Mononuclear cell (primary cell): Measurements from ENCODE around the gene FARS2. TPM values are rescaled to one million over a fixed set of nuclear protein-coding genes. Genes with fewer than 3 reads are reported as not detected.

ENCODE experiments used
- H3K27me3 ChIP-seq: 2 replicates; pipeline ENCODE4 v1.6.0; 2011; ENCODE audit warnings: low read length, control low read depth; ENCODE audit not compliant: insufficient read depth
- H3K4me1 ChIP-seq: 2 replicates; pipeline ENCODE4 v1.5.1; 2011; ENCODE audit warnings: mild to moderate bottlenecking, low read length, control low read depth; ENCODE audit not compliant: insufficient read depth
- H3K4me3 ChIP-seq: 2 replicates; pipeline ENCODE4 v1.5.1; 2011; ENCODE audit warnings: mild to moderate bottlenecking, low read length, moderate library complexity
- H3K9me3 ChIP-seq: 2 replicates; pipeline ENCODE4 v1.5.1; 2011; ENCODE audit warnings: low read depth, mild to moderate bottlenecking, control low read depth, low read length
- total RNA-seq: library from RNA; depleted of rRNA; stranded (reverse); fragments of >200 nt; gene quantifications from one replicate; pipeline ENCODE4 v1.2.3, GENCODE V29; 2012

FARS2 gene
- total RNA-seq, 1 donor: 13.5 TPM

DNA sequence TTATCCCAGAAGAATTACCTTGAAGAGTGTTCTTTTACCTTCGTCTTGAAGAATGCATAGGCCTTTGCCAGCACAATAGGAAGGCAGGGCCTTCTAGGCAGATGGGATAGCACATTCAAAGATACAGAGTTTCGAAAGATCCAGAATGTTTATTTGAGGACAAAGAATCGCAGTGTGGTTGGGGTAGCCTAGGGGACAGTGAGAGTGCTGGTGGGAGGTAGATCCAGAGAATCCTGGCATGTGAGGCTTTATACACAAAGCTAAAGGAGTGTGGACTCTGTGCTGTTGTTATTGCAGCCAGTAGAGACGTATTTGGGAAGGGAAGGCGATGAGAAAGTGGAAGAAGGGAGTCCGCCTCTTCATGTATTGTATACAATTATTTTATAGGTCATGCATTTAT, 186.6 kb downstream of the FARS2 start:
- no peak overlapping the region for H3K4me3 ChIP-seq
- H3K9me3 ChIP-seq: no peaks in the 10 kb centered on the region
- no peaks in the 10 kb centered on the region for H3K4me1 ChIP-seq
- no peaks in the 10 kb centered on the region for H3K27me3 ChIP-seq

DNA sequence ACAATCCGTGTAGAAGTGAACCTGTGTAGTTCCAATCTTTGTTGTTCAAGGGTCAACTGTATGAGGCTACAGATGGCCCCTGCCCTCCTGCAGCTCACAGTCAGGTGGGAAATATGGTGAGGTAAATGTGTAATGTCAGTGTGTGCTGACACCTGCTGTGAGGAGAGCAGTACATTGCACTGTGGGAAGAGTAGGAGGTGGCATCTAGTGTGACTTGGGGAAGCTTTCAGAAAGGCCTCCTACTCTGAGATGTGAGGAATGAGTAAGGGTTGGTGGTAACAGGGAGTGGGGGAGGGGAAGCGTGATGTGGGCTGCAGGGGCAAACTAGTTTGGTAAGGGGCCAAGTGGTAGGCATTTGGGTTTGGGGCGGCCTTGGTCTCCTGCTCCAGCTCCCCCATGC, 188.8 kb downstream of the FARS2 start:
- H3K9me3 ChIP-seq: no peaks in the 10 kb centered on the region
- H3K4me1 ChIP-seq: no peaks in the 10 kb centered on the region
- H3K4me3 ChIP-seq: no peak overlapping the region
- no peaks in the 10 kb centered on the region for H3K27me3 ChIP-seq

DNA sequence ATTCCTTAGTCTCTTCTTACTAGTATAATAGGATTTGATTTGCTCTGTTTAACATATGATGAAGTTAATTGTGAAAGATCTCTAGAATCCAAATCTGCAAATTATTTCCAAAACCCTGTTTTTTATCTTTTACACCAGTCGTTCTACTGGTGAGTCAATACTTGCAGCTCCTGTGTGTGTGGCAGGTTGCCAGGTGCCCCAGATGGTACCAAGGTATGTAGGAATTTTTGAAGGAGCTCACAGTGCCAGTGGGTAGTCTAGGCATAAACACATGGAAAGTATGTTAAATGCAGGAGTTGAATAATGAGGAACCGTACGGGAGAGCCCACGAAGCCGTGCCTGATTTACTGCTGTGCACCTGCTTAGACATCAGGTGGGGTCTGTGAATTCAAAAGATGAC, 192.2 kb downstream of the FARS2 start:
- H3K27me3 ChIP-seq: no peaks in the 10 kb centered on the region
- H3K4me3 ChIP-seq: no peak overlapping the region
- no peaks in the 10 kb centered on the region for H3K4me1 ChIP-seq
- H3K9me3 ChIP-seq: no peaks in the 10 kb centered on the region

DNA sequence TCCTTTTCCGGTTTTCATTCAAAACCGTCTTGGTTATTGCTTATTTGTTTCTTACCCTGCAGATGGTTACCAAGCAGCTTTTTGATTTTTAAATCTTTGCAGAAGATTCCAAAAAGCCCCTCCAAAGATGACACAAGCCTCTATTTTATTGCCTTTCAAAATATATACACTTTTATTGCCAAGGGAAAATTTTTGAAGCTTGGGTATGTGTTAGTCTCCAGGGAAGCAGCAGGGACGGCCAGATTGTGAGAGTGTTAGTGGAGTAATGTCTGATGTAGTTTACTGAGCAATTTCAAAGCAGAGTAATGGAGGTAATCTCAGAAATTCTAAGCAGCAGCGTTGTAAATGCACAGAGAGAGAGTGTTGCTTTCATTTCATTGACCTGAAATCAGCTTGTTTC, 193.8 kb downstream of the FARS2 start:
- no peaks in the 10 kb centered on the region for H3K9me3 ChIP-seq
- no peaks in the 10 kb centered on the region for H3K4me1 ChIP-seq
- no peak overlapping the region for H3K4me3 ChIP-seq
- H3K27me3 ChIP-seq: no peaks in the 10 kb centered on the region

DNA sequence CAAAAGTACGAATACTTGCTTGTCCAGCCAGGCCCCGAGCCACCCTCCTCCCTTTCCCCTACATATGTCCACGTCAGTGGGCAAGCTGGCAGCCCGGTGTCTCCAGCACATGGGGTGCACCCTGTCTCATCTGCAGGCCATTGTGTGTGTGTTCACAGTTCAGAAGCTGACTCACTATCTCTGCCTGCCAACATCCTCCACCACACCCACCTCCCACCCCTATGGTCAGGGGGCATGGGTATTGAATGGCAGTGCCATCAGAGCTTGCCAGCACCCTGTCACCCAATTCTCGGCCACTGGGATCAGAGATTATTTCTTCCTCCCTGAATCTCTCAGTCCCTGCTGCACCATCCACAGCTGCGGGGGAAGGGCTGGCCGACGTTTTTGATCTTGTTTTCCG, 195.7 kb downstream of the FARS2 start:
- H3K9me3 ChIP-seq: no peaks in the 10 kb centered on the region
- no peaks in the 10 kb centered on the region for H3K4me1 ChIP-seq
- no peaks in the 10 kb centered on the region for H3K27me3 ChIP-seq

GRCh38 chr6:5457983-5458683, 196.8 kb downstream of the FARS2 start:
- H3K9me3 ChIP-seq: no peaks in the 10 kb centered on the region
- no peak overlapping the region for H3K4me3 ChIP-seq
- H3K4me1 ChIP-seq: no peaks in the 10 kb centered on the region
- no peaks in the 10 kb centered on the region for H3K27me3 ChIP-seq

More for the DNA sequence above, 195.7 kb downstream of the FARS2 start:
- no peak overlapping the region for H3K4me3 ChIP-seq

DNA sequence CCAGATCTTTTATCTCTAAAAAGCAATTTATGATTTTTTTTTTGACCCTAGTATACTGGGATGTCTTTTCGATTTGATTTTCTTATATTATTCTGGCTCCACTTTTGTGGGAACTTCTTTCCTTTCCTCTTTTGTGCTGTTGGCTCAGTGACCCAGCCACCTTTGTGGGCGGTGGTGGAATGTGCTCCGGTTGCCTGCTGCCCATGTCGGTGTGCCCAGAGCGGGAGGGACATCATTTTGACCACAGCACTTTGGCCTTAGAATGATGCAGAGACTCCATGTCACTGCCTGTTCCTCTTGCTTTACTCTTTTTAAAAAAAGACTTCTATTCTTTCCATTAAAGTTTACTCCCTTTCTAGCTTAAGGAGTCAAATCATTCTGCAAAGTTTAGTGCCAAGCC, 198.0 kb downstream of the FARS2 start:
- no peaks in the 10 kb centered on the region for H3K27me3 ChIP-seq
- H3K4me1 ChIP-seq: no peaks in the 10 kb centered on the region
- H3K9me3 ChIP-seq: no peaks in the 10 kb centered on the region
- no peak overlapping the region for H3K4me3 ChIP-seq

DNA sequence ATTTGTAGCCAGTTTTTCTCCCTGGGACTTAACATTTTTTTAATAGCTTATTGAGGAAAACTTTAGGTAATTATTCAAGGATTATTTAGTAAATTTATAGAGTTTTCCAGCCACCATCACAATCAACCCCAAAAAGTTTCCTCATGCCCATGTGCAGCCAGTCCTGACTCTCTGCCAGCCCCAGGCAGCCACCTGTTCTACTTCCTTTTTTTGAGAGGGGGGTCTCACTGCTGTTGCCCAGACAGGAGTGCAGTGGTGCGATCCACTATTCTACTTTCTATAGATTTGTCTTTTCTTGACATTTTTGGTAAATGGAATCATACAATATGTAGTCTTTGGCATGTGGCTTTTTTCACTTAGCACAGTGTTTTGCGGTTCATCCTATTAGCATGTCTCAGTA, 200.1 kb downstream of the FARS2 start:
- H3K27me3 ChIP-seq: no peaks in the 10 kb centered on the region
- H3K4me3 ChIP-seq: no peak overlapping the region
- H3K9me3 ChIP-seq: no peaks in the 10 kb centered on the region
- H3K4me1 ChIP-seq: no peaks in the 10 kb centered on the region

- no peaks in the 10 kb centered on the region for H3K4me1 ChIP-seq
- H3K9me3 ChIP-seq: no peaks in the 10 kb centered on the region
- no peak overlapping the region for H3K4me3 ChIP-seq
- no peaks in the 10 kb centered on the region for H3K27me3 ChIP-seq
Observed at GRCh38 chr6:5462856-5463255, 201.5 kb downstream of the FARS2 start.

DNA sequence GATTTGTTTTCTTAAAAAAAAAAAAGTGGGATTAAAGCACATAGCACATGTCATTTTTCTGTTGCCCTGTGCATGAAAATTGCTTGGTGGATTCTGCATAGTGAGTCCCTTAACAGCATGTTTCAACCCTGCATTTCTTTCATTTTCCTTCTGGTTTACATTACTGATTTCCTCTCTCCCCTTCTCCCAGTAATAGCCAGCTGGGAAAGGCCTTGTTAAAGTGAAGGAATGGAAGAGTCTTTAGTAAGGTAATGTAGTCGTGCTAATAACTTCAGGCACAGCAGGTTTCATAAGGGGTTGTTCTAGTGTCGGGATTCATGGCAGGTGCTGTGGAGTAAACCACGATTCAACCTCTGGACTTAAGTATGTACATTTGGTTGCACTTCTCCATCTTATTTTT, 202.4 kb downstream of the FARS2 start:
- H3K4me3 ChIP-seq: no peak overlapping the region
- no peaks in the 10 kb centered on the region for H3K27me3 ChIP-seq
- no peaks in the 10 kb centered on the region for H3K4me1 ChIP-seq
- H3K9me3 ChIP-seq: no peaks in the 10 kb centered on the region

- Histone ChIP-seq H3K4me3 (no peak overlapping the region), H3K4me1 (no peaks in the 10 kb centered on the region), H3K9me3 (no peaks in the 10 kb centered on the region), H3K27me3 (no peaks in the 10 kb centered on the region)
Observed at GRCh38 chr6:5464099-5464885, 203.0 kb downstream of the FARS2 start.

GRCh38 chr6:5466281-5467136, 205.2 kb downstream of the FARS2 start:
- Histone ChIP-seq H3K27me3 (no peaks in the 10 kb centered on the region), H3K4me1 (peaks cover 5% of the 10 kb centered on the region), H3K4me3 (no peak overlapping the region), H3K9me3 (no peaks in the 10 kb centered on the region)

- no peaks in the 10 kb centered on the region for H3K9me3 ChIP-seq
- no peak overlapping the region for H3K4me3 ChIP-seq
- H3K27me3 ChIP-seq: no peaks in the 10 kb centered on the region
- H3K4me1 ChIP-seq: peaks cover 5% of the 10 kb centered on the region
Observed at GRCh38 chr6:5468586-5468985, 207.3 kb downstream of the FARS2 start.

GRCh38 chr6:5469101-5469846, 208.0 kb downstream of the FARS2 start:
- no peaks in the 10 kb centered on the region for H3K27me3 ChIP-seq
- no peak overlapping the region for H3K4me3 ChIP-seq
- H3K9me3 ChIP-seq: no peaks in the 10 kb centered on the region
- H3K4me1 ChIP-seq: peaks cover 5% of the 10 kb centered on the region
